Measurements from ENCODE around the gene HSFX4.
"Not testable (repeated sequence)": the region's sequence is repeated elsewhere in the genome, so short reads cannot be mapped to it uniquely, and the experiment has no call there.

The HSFX4 gene

GRCh38 chrX:149929400-149929799 lies at the start of gene HSFX4:
Gene HSFX4, plus strand, starts transcription at chrX:149929573. Its CDS starts 72 bp downstream, at chrX:149929645.
- in situ Hi-C loops (cut with MboI; ENCODE audit: low sequenced_read_pairs), result not testable (repeated sequence)

- in situ Hi-C loops (cut with MboI; ENCODE audit: low sequenced_read_pairs), result no loop called here
Observed at GRCh38 chrX:149881081-149881711, 48.2 kb upstream of the HSFX4 start, which contains the start of gene MAGEA8. Gene MAGEA8, plus strand, starts transcription at chrX:149881183. Its CDS starts 3,090 bp downstream, at chrX:149884273.

- in situ Hi-C loops (cut with MboI; ENCODE audit: low sequenced_read_pairs), result not testable (repeated sequence)
Observed at GRCh38 chrX:149890828-149891227, 38.5 kb upstream of the HSFX4 start.

GRCh38 chrX:149898554-149898953 lies 30.8 kb upstream of the HSFX4 start:
- in situ Hi-C loops (cut with MboI; ENCODE audit: low sequenced_read_pairs), result no loop called here

GRCh38 chrX:149903889-149904748 lies 25.3 kb upstream of the HSFX4 start:
- in situ Hi-C loops (cut with MboI; ENCODE audit: low sequenced_read_pairs), result no loop called here

- in situ Hi-C loops (cut with MboI; ENCODE audit: low sequenced_read_pairs), result no loop called here
Observed at GRCh38 chrX:149908308-149908707, 21.1 kb upstream of the HSFX4 start.

GRCh38 chrX:149908727-149909126 lies 20.6 kb upstream of the HSFX4 start:
- in situ Hi-C loops (cut with MboI; ENCODE audit: low sequenced_read_pairs), result no loop called here

- in situ Hi-C loops (cut with MboI; ENCODE audit: low sequenced_read_pairs), result no loop called here
Observed at GRCh38 chrX:149909324-149910177, 19.8 kb upstream of the HSFX4 start.

GRCh38 chrX:149910178-149910695 lies 19.1 kb upstream of the HSFX4 start:
- in situ Hi-C loops (cut with MboI; ENCODE audit: low sequenced_read_pairs), result no loop called here

- in situ Hi-C loops (cut with MboI; ENCODE audit: low sequenced_read_pairs), result no loop called here
Observed at GRCh38 chrX:149916745-149917392, 12.5 kb upstream of the HSFX4 start.

- in situ Hi-C loops (cut with MboI; ENCODE audit: low sequenced_read_pairs), result not testable (repeated sequence)
Observed at GRCh38 chrX:149923836-149924235, 5.5 kb upstream of the HSFX4 start.

- in situ Hi-C loops (cut with MboI; ENCODE audit: low sequenced_read_pairs), result not testable (repeated sequence)
Observed at GRCh38 chrX:149924434-149924833, 4.9 kb upstream of the HSFX4 start.

- in situ Hi-C loops (cut with MboI; ENCODE audit: low sequenced_read_pairs), result not testable (repeated sequence)
Observed at GRCh38 chrX:149927245-149927963, 2.0 kb upstream of the HSFX4 start.

GRCh38 chrX:149927964-149928258 lies 1.5 kb upstream of the HSFX4 start:
- in situ Hi-C loops (cut with MboI; ENCODE audit: low sequenced_read_pairs), result not testable (repeated sequence)

GRCh38 chrX:149928635-149929034 lies 738 bp upstream of the HSFX4 start:
- in situ Hi-C loops (cut with MboI; ENCODE audit: low sequenced_read_pairs), result not testable (repeated sequence)

- in situ Hi-C loops (cut with MboI; ENCODE audit: low sequenced_read_pairs), result not testable (repeated sequence)
Observed at GRCh38 chrX:149931355-149931754, 2.0 kb downstream of the HSFX4 start.

- in situ Hi-C loops (cut with MboI; ENCODE audit: low sequenced_read_pairs), result not testable (repeated sequence)
Observed at GRCh38 chrX:149932150-149932549, 2.8 kb downstream of the HSFX4 start.

- in situ Hi-C loops (cut with MboI; ENCODE audit: low sequenced_read_pairs), result not testable (repeated sequence)
Observed at GRCh38 chrX:149932970-149933369, 3.6 kb downstream of the HSFX4 start.

- in situ Hi-C loops (cut with MboI; ENCODE audit: low sequenced_read_pairs), result not testable (repeated sequence)
Observed at GRCh38 chrX:149933547-149933946, 4.2 kb downstream of the HSFX4 start.

- in situ Hi-C loops (cut with MboI; ENCODE audit: low sequenced_read_pairs), result not testable (repeated sequence)
Observed at GRCh38 chrX:149937328-149937727, 8.0 kb downstream of the HSFX4 start.

All from HL-60/S4 treated with retinoic acid at 250 ng/mL for 4 days and 3 days (cell line).